Esophagus muscularis mucosa (tissue), 4 donors: ENCODE data around the gene EMP1.

Experiments used
- CTCF ChIP-seq, 3 experiments: fragments of 200-600 bp in 2 of 3; fragments of 450-650 bp in 1 of 3; sonication (generic) in 2 of 3; IDR thresholded peaks; one replicate each; pipeline ENCODE4 v1.5.1; 2017 to 2019; ENCODE audit warnings: antibody characterized with exemption in 3 of 3, mild to moderate bottlenecking in 2 of 3, moderate library complexity in 1 of 3
- EP300 ChIP-seq: sonication (generic); formaldehyde crosslinking; IDR thresholded peaks from one replicate; pipeline ENCODE4 v1.6.1; 2017; ENCODE audit warnings: antibody characterized with exemption
- POLR2A ChIP-seq: fragments of 450-650 bp; IDR thresholded peaks from one replicate; pipeline ENCODE4 v1.6.1; 2017; ENCODE audit warnings: antibody characterized with exemption, moderate library complexity, mild to moderate bottlenecking, low read depth

DNA sequence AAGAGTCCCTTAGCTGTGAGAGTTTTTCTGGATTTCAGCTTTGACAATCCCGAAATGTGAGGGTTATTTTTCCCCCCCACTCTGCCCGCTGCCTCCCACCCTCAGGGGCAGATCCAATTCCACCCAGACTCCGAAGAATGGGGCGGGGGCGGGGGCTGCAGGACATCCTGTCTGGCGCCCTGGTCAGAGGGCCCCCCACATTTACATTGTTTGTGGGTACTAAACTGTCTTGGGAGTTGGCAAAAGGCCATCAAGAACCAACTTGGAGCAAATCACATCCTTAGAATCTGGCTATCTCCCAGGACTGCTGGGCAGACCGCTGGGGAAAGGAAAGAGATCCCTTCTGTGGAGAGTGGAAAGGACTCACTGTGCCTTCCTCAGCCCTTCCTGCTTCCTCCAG is 2.4 kb downstream of the EMP1 start:
- TF ChIP-seq CTCF (IDR thresholded peaks at IDR 0.05) (no peak), POLR2A (no peak), EP300 (no peak)
